ENCODE measurements around the gene RGSL1.

DNA sequence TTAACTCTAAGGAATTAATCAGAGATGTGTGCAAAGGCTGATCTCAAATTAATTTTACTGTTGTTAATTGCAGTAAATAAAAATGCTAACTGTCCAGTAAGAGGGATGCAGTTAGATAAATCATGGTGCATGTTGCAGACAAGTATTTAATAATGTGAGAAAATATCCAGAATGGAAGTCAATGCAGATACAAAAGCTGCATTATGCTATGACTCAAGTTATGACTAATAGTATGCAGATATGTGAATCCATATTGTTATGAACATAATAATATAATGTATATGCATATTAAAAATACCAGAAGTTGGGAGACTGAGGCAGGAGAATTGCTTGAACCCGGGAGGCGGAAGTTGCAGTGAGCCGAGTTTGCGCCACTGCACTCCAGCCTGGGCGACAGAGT, 117.7 kb downstream of the RGSL1 start:
- TF ChIP-seq ESRRG (CRISPR knock-in tag; IDR thresholded peaks at IDR 0.05), result no peak
- TF ChIP-seq ARNTL (CRISPR knock-in tag; IDR thresholded peaks at IDR 0.05; ENCODE audit: borderline replicate concordance, low read depth), result no peak
- TF ChIP-seq ZNF8 (CRISPR knock-in tag; IDR thresholded peaks at IDR 0.05), result no peak
- TF ChIP-seq ZFP30 (CRISPR knock-in tag; IDR thresholded peaks at IDR 0.05), result no peak
- TF ChIP-seq, protein P1, sequence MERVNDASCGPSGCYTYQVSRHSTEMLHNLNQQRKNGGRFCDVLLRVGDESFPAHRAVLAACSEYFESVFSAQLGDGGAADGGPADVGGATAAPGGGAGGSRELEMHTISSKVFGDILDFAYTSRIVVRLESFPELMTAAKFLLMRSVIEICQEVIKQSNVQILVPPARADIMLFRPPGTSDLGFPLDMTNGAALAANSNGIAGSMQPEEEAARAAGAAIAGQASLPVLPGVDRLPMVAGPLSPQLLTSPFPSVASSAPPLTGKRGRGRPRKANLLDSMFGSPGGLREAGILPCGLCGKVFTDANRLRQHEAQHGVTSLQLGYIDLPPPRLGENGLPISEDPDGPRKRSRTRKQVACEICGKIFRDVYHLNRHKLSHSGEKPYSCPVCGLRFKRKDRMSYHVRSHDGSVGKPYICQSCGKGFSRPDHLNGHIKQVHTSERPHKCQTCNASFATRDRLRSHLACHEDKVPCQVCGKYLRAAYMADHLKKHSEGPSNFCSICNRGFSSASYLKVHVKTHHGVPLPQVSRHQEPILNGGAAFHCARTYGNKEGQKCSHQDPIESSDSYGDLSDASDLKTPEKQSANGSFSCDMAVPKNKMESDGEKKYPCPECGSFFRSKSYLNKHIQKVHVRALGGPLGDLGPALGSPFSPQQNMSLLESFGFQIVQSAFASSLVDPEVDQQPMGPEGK (CRISPR knock-in tag; IDR thresholded peaks at IDR 0.05; ENCODE audit: borderline replicate concordance), result no peak
- TF ChIP-seq SNAI2 (CRISPR knock-in tag; IDR thresholded peaks at IDR 0.05), result no peak
- TF ChIP-seq BACH2 (CRISPR knock-in tag; IDR thresholded peaks at IDR 0.05; ENCODE audit: borderline replicate concordance), result no peak
- no peak for TF ChIP-seq ISL1 (CRISPR knock-in tag; IDR thresholded peaks at IDR 0.05)

All from SK-N-SH treated with all-trans-retinoic acid at 6 μM for 48 hours (cell line).